HG03280 (cell line): ENCODE measurements around the gene MOB2.

Source experiments
- ATAC-seq: cut with Tn5 transposase; IDR thresholded peaks from one replicate; pipeline ENCODE4 v1.9.1; 2021; ENCODE audit warnings: mild to moderate bottlenecking, moderate library complexity; ENCODE audit not compliant: unreplicated experiment

Gene MOB2

GRCh38 chr11:1475841-1476240 is 10.7 kb downstream of the MOB2 start:
- no peak for ATAC-seq

DNA sequence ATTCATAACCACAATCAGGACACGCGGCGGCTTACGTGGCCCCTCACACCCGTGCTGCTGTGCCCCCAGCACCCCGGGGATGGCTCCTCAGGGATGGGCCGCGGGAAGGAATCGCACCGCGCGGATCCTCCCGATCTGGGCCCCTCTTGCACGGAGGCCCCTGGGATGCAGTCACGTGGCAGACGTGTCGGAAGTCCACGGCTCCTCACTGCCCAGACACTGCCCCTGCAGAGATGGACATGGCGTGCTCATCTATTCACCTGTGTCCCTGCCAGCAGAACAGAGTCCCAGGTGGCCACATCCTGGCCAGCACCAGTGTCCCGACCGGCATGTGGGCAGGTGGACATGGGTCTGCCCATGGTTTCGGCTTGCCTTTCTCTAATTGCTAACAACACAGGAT is 12.8 kb downstream of the MOB2 start:
- no peak for ATAC-seq

- no peak for ATAC-seq
Observed at GRCh38 chr11:1473011-1473628, 13.5 kb downstream of the MOB2 start.

DNA sequence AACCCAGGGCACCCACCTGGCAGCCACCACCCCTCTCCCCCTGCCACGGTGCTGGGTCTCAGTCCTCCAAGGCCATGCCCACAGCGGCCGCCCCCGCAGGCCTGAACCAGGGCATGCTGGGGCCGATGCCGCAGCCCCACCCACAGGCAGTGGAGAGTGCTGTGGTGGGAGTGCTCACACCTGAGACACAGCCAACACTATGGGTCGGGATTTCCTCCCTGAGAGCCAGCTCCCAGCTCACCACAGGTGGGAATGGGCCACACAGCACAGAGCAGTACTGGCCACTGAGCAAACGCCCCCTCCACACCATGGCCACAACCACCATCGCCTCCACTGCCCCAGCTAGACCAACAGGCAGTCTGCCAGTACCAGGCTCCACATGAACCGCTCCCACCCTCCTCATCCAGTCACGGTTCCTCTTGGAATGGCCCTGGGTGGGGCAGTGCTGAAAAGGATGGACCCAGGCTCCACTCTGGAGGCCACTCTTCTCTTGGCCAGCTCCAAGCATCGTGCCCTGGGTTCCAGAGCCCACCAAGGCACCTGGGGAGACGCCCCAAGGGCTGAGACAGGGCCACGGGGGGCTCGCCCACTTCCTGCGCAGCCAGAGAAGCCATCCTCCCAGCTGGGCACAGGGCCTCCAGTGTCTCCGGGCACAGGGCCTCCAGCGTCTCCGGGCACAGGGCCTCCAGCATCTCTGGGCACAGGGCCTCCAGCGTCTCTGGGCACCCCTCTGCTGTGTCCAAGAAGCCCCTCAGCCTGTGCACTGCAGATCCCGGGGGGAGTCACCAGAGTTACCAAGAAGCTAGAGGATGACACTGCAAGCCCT is 14.2 kb downstream of the MOB2 start:
- no peak for ATAC-seq

- no peak for ATAC-seq
Observed at GRCh38 chr11:1471736-1472135, 14.8 kb downstream of the MOB2 start.

DNA sequence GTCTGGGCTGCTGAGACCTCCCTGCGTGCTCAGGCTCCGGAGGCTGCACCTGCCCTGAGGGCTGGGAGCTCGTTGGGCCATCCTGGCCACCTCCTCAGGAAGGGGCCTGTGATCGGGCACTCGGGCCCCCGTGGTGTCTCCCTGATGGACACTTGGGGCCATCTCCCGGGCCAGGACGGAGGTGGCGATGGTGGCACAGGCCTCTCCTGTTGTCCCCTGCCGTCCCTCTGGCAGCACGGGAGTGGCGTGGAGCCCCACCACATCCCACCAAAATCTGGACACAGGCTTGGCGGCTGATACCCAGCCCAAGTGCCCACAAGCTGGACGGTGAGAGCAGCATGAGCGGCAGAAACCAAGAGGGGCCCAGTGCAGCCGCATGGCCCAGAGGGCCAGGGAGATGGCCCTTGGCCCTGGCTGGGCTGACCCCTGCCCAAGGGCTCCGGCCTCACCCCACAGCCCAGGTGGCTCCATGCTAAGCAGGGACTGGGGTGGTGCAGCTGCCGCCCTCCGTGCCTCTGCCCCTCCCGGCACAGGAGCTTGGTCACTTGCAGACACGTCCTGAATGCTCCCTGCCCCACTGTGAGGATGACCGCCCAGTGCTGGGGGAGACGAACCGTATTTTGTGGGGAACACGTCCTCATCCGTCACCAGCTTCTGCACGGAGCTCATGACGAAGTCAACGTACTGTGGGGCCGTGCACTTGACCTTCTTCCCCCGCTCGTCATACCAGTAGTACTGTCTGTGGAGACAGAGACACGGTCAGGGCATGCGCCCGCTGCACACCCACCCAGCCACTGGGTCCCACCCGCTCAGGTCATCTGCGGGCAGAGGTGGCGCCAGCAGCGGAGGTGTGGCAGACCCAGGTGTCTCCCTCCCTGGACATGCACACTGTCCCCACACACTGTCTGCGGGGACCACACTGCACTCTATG is 15.6 kb downstream of the MOB2 start:
- ATAC-seq, result no peak

- no peak for ATAC-seq
Observed at GRCh38 chr11:1469911-1470680, 16.5 kb downstream of the MOB2 start.

DNA sequence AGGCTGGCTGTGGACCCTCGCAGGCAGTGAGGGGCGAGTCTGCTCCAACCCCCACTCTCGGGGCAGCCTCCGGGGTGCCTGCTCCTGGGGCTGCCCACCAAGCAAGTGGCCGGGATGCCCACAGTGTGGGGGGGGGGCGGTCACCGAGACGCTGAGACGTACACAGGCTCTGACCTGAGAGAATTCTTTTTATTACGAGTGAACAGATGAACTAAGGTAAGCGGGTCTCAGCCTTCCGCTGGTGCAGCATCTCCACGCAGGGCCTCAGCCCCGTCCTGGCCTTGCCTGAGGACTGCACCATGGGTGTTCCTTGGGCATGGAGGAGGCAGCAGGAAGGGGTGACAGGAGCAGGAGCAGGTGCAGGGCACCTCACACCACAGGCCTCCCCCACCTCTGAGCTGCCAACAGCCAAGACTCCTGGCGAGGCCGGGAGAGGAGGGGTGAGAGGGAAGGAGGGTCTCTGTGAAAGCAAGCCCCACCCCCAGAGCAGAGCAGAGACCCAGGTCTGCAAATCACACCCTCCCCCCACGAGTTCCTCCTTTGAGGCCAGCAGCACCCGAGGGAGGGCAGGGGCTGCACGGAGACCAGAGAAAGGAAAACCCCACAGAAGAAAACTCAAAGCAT is 17.2 kb downstream of the MOB2 start:
- ATAC-seq, result no peak

DNA sequence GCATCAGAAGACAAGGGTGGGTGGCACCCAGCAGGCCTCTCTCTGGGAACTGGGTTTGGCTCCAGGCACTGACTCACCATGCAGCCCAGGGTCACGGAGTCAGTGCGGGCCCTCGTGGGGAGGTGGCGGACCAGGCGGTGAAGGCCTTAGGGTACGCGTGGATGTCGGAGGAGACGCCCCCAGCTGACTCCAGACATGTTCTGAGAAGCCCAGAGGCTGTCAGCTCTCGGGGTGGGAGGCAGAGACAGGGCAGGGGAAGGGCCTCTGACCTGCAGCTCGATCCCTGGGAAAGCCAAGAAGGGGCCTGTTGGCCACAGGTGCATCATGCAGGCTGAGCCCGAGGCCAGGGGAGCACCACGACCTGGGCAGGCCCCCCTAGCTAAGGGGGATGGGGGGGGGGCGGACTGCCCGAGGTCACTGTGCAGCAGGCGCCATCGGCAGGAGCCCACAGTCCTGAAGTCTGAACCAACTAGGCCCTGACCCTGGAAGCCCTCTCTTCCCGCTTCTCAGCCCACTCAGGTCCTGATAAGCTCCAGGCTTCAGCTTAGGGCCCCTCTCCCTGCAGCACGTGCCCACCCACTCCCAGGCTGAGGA is 18.0 kb downstream of the MOB2 start:
- no peak for ATAC-seq

DNA sequence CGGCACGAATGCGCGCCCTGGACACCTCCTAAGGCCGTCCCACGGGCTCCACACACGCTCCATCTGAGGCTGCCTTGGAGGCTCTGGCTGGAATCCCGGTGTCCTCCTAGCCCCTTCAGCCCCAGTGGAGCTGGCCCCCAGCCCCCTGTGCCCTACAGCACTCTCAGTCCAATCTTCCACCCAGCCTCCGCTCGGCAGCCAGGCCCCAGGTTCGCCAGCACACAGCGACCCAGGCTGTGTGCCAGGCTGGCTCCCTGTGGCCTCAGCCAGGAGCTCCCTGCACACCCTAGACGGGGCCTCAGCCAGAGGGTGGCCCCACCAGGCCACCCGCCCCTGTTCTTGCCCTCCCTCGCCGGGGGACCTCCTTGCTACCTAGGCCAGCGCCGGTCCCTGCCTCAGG is 18.6 kb downstream of the MOB2 start:
- no peak for ATAC-seq

DNA sequence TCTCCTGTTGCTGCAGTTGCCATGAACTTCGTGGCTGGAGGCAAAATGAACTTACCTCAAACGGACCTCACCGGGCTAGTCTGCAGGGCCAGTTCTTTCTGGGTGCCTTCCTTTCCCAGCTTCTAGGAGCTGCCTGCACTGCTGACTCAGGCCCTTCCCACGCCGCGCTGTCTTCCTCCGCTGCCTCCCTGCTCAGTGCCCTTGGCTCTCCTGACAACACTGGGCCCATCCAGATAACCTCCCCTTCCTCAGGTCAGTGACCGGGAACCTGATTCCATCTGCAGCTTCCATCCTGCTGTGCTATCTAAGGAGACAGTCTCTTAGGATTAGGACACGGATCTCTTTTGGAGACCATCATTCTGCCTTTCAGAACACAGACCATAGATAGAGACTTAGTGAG is 19.3 kb downstream of the MOB2 start:
- ATAC-seq, result no peak

- ATAC-seq, result no peak
Observed at GRCh38 chr11:1466784-1467183, 19.8 kb downstream of the MOB2 start.

GRCh38 chr11:1463056-1463455 is 23.5 kb downstream of the MOB2 start:
- ATAC-seq, result no peak

DNA sequence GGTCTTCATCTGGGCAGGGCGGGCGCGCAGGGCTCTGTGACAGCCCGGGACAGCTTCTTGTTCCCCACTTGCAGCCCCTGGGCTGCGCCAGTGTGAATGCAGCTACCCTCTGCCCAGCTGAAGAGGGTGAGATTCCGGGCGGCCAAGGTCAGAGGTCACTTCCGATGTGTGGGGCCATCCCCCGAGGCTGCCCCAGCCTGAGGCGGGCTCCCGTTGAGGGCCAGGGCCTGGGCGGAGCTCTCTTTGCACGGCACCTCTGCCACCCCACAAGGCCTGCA is 23.9 kb downstream of the MOB2 start:
- ATAC-seq, result no peak

DNA sequence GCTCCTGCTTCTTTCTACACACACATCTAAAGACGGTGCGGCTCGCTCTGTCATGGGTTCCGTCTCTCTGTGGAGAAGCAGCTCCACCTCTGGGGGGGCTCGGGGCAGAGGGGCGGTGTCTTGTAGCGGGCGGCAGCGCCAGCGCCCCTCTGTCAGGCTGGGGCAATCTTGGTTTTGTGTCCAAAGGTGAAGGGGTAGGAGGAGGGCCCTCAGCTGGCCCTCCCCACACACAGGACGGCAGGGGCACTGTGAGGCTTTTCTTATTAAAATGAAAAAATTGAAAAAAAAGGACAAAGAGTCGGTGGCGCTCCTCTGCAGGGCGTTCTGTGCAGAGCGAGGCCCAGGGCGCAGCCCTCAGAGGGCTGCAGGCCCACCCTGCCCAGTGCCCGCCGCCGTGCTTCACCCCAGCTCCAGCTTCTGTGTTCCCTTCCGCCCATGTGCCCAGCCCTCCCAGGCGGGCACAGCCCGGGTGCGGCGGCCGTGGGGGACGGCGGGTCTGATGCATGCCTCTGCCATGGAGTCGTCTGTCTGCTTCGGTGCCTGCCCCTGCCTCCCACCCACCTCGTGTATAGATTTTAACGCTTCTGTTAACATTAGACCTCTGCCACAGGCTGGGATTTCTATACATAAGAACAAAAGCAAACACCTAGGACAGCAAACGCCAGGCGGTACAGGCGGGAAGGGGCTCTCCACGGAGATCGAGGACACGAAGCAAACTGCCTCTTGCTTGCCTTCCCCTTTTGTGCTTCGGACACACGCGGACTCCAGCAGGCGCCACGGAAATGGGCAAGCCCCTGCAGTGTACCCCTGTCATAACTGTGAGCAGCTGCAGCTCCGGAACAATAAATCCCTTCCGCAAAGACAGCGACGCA is 24.5 kb downstream of the MOB2 start:
- ATAC-seq, result no peak

DNA sequence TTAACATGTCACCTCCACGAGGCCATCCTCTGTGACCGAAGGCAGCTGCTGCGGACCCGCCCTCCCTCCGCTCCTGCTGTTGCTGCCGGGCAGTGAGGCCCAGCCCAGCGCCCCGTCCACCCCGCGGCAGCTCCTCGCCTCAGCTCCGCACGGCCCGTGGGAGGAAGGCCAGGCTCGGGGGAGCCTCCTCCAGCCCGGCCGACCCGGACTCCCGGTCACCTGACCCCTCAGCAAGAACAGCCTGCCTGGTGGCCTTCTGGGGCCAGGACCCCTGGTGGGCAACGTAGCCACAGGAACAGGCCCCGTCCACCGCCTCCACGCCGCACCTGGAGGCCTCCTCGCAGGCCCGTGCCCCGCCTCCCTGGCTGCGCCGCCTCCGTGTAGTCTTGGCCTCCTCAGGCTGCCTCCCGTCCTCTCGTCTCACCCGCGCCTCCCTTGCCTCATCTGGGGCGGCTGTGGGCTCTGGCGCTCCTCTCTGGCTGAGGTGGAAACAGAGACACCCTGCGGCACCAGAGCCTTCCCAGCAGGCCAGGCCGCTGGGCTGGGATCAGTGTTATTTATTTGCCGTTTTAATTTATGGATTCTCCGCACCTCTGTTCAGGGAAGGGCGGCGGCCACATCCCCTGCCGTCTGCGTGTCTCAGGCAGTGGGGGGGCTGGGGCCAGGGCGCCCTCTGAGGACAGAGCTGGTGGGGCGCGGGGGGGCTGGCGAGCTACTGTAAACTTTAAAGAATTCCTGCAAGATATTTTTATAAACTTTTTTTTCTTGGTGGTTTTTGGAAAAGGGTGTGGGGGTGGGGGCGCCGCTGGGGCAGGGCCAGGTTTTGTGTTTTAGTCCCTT is 25.4 kb downstream of the MOB2 start:
- ATAC-seq, result no peak

DNA sequence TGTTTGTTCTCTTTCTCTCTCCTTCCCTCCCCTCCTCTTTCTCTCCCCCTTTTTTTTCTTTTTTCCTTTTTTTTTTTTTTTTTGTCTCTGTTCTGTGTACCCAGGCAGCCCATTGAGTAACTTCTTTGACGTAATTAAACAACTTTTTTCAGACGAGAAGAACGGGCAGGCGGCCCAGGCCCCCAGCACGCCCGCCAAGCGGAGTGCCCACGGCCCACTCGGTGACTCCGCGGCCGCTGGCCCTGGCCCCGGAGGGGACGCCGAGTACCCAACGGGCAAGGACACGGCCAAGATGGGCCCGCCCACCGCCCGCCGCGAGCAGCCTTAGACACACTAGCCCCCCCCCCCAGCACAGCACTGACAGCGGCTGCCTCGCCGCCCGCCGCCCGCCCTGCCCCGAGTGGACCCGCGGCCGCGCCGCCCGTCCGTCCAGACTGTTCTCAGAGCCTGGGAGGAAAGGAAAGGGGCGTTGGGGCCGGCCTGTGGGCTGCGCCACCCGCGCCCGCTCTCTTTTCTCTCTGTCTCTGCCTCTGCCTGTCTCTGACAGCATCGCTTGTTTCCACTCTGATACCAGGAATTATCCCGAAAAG is 26.1 kb downstream of the MOB2 start:
- no peak for ATAC-seq

DNA sequence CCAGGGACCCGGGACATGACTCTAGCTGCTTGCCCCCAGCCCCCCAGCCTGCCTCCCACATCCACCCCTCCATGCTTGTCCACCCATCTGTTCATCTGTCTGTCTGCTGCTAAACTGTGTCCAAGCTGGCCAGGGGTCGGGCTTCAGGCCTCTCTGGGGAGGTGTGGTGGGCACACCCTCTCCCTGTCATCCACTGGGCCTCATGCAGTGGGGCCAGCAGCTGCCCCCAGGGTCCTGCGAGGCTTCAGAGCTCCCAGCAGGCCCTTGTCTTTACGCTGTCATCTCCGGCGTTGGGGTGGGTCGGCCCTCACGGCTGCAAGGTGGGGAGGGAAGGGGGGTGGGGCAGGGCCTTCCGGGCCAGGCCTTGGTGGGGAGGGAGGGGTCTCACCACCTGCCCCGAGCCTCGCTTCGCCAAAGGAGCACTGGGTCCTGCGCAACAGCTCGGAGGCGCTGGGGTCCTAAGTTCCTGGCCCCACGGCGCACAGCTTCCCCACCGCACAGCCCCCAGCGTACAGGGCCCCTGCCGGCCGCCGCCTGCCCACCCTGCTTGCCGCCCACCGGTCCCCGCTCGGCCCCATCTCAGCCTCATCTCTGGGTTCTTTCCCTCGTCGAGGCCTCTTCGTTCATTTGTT is 26.7 kb downstream of the MOB2 start:
- no peak for ATAC-seq
